Lung (tissue), 12 donors: ENCODE measurements around the gene MUC2. TPM values are rescaled to one million over a fixed set of nuclear protein-coding genes. Genes with fewer than 3 reads are reported as not detected.

ENCODE experiments used
- ATAC-seq: fragments of 200-7000 bp; cut with Tn5 transposase; one replicate; pipeline ENCODE4 v1.9.1; 2020; ENCODE audit warnings: moderate number of reproducible peaks; ENCODE audit not compliant: insufficient read depth, low FRiP score
- DNase-seq, 3 donors: peaks; one replicate each; pipeline ENCODE4 v3.0.0-alpha.2; 2013 to 2017
- H3K27ac ChIP-seq, 2 donors: one replicate each; pipeline ENCODE4 v1.5.1; 2013; ENCODE audit warnings: mild to moderate bottlenecking in 2 of 2, moderate library complexity in 2 of 2, control low read depth in 1 of 2, inconsistent platforms in 1 of 2, low read depth in 1 of 2, low read length in 1 of 2
- H3K27me3 ChIP-seq, 3 donors: one replicate each; pipeline ENCODE4 v1.5.1; 2013; ENCODE audit warnings: low read length in 2 of 3; ENCODE audit not compliant: control insufficient read depth in 3 of 3, insufficient read depth in 3 of 3
- H3K36me3 ChIP-seq, 4 donors: one replicate each; pipeline ENCODE4 v1.5.1; 2013; ENCODE audit warnings: low read length in 4 of 4, mild to moderate bottlenecking in 1 of 4, moderate library complexity in 1 of 4; ENCODE audit not compliant: control insufficient read depth in 4 of 4, insufficient read depth in 4 of 4
- H3K4me1 ChIP-seq, 5 donors: one replicate each; pipeline ENCODE4 v1.5.1; 2013; ENCODE audit warnings: low read length in 5 of 5, mild to moderate bottlenecking in 2 of 5, moderate library complexity in 1 of 5; ENCODE audit not compliant: control insufficient read depth in 5 of 5, insufficient read depth in 5 of 5
- H3K4me3 ChIP-seq: one replicate; pipeline ENCODE4 v1.5.1; 2013; ENCODE audit warnings: mild to moderate bottlenecking, control low read depth, moderate library complexity
- H3K9ac ChIP-seq, 2 donors: one replicate each; pipeline ENCODE4 v1.5.1; 2013; ENCODE audit warnings: low read length in 2 of 2, control low read depth in 1 of 2; ENCODE audit not compliant: insufficient read depth in 1 of 2
- H3K9me3 ChIP-seq, 4 donors: one replicate each; pipeline ENCODE4 v1.5.1; 2013; ENCODE audit warnings: low read length in 3 of 4, mild to moderate bottlenecking in 1 of 4, moderate library complexity in 1 of 4; ENCODE audit not compliant: control insufficient read depth in 4 of 4, insufficient read depth in 3 of 4
- WGBS, 2 donors: extraction: QIAGEN DNeasy Blood & Tissue Kit; methylation state at CpG; one replicate each; pipeline ENCODE4 v1.1.7; 2013; 5-methylcytosine and 5-hydroxymethylcytosine counted together
- polyA plus RNA-seq, 2 donors: library from polyadenylated mRNA; stranded (reverse); fragments of 200-250 nt; gene quantifications; one replicate each; pipeline ENCODE4 v1.2.1, GENCODE V29; 2013
- total RNA-seq, 2 donors: library from RNA; depleted of rRNA in 1 of 2; stranded (reverse); fragments of >200 nt in 1 of 2; gene quantifications; one replicate each; pipeline ENCODE4 v1.2.1, GENCODE V29; 2014 to 2021
- TF ChIP-seq, protein P1 (sequence below): IDR thresholded peaks from 2 replicates; pipeline ENCODE4 v1.5.1; 2012; ENCODE audit warnings: mild to moderate bottlenecking; ENCODE audit errors: control extremely low read depth, extremely low read depth
- donor health status: control.
- donor health status: control.
- donor health status: Bipolar disorder and iron deficiency.
- donor health status: healthy.
- donor health status: DM: yes; HTN: yes; CAD: no.

The MUC2 gene
- total and polyA plus RNA-seq, 4 donors = 0.03 to 0.43 (median 0.30) TPM

DNA sequence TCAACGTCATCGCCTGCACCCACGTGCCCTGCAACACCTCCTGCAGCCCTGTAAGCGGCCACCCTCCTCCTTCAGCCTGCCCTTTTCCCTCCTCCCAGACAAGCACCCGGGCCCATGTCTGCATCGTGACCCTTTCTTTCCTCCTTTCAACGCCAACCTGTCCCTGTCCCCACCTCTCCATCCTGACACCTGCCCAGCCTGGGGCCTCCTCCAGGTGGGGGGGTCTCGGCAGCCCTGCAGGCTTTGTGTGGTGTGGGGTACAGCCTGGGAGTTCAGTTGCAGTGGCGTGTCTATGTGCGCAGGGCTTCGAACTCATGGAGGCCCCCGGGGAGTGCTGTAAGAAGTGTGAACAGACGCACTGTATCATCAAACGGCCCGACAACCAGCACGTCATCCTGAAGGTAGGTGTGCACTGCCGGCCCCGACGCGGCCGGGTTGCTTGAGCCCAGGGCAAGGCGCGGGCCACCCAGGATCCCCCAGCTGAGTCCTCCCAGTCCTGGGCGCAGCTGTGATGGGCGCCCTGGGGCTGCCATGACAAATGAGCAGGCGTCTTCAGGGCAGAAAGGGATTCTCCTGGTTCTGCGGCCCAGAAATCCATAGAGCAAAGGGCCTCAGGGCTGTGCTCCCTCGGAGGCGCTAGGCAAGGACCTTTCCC, 33.7 kb downstream of the MUC2 start:
- DNase-seq (no peak), ATAC-seq (no peak)
- WGBS, 2 donors = 75 to 85% methylated on average over 29 of the region's 29 CpGs
- Histone ChIP-seq H3K27me3 (no peaks in the 10 kb centered on the region), H3K36me3 (no peaks in the 10 kb centered on the region), H3K4me3 (no peak overlapping the region), H3K9ac (no peak overlapping the region), H3K4me1 (no peaks in the 10 kb centered on the region), H3K9me3 (peaks cover 0 to 6% (median 0%) of the 10 kb centered on the region in 4 donors), H3K27ac (no peak overlapping the region)
- TF ChIP-seq, protein P1, sequence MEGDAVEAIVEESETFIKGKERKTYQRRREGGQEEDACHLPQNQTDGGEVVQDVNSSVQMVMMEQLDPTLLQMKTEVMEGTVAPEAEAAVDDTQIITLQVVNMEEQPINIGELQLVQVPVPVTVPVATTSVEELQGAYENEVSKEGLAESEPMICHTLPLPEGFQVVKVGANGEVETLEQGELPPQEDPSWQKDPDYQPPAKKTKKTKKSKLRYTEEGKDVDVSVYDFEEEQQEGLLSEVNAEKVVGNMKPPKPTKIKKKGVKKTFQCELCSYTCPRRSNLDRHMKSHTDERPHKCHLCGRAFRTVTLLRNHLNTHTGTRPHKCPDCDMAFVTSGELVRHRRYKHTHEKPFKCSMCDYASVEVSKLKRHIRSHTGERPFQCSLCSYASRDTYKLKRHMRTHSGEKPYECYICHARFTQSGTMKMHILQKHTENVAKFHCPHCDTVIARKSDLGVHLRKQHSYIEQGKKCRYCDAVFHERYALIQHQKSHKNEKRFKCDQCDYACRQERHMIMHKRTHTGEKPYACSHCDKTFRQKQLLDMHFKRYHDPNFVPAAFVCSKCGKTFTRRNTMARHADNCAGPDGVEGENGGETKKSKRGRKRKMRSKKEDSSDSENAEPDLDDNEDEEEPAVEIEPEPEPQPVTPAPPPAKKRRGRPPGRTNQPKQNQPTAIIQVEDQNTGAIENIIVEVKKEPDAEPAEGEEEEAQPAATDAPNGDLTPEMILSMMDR = no peak

DNA sequence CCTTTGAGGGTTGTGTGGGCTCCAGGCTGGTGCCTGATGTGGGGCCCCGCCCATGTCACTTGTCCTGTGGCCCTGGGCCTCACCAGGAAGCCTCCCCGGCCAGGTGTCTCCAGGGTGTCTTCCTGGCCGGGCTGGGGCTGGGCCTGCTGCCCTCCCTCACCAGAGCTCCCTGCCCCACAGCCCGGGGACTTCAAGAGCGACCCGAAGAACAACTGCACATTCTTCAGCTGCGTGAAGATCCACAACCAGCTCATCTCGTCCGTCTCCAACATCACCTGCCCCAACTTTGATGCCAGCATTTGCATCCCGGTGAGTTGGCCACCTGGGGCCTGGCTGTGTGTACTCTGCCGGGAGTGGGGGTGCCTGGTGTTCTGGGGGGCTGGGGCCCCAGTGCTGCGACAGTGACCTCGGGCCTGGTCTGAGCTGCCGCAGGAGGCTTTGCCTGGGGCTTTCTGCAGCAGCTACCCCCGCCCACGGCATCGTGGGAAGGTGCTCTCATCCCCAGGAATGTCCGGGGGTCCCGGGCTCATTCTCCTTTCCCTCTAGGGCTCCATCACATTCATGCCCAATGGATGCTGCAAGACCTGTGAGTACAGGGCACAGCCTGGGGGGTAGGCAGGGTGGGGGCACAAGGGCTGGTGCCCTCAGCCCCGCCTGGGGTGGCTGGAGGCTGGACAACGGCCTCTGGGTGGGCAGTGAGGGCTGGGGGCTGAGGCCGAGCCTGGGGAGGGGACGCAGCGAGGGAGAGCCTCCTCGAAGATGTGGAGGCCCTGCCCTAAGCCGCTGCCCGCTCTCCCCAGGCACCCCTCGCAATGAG, 34.6 kb downstream of the MUC2 start:
- DNase-seq = no peak
- Histone ChIP-seq H3K4me1 (no peaks in the 10 kb centered on the region), H3K27ac (no peak overlapping the region), H3K9me3 (peaks cover 0 to 6% (median 0%) of the 10 kb centered on the region in 4 donors), H3K4me3 (no peak overlapping the region), H3K36me3 (no peaks in the 10 kb centered on the region), H3K27me3 (no peaks in the 10 kb centered on the region), H3K9ac (no peak overlapping the region)
- TF ChIP-seq, protein P1 = no peak
- ATAC-seq = no peak
- WGBS, 2 donors = 79 to 89% methylated on average over 27 to 28 of the region's 28 CpGs

DNA sequence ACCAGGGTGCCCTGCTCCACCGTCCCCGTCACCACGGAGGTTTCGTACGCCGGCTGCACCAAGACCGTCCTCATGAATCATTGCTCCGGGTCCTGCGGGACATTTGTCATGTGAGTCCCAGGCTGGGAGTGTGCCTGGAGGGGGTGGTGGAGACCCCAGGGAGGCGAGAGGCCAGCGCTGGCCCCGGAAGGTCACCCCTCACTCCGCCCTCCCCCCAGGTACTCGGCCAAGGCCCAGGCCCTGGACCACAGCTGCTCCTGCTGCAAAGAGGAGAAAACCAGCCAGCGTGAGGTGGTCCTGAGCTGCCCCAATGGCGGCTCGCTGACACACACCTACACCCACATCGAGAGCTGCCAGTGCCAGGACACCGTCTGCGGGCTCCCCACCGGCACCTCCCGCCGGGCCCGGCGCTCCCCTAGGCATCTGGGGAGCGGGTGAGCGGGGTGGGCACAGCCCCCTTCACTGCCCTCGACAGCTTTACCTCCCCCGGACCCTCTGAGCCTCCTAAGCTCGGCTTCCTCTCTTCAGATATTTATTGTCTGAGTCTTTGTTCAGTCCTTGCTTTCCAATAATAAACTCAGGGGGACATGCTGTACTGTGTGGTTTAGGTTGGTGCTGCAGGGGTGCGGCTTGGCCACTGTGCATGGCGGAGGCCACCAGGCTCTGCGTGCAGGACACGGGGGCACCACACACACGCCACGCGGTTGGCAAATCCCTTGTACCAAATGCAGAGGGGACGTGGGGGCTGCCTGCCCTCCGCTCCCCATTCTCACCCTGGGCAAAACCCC, 35.4 kb downstream of the MUC2 start:
- no peaks in the 10 kb centered on the region for H3K36me3 ChIP-seq
- no peak overlapping the region for H3K9ac ChIP-seq
- no peaks in the 10 kb centered on the region for H3K4me1 ChIP-seq
- ATAC-seq = no peak
- WGBS, 2 donors = 86 to 87% methylated on average over 39 of the region's 39 CpGs
- H3K4me3 ChIP-seq = no peak overlapping the region
- no peak for DNase-seq
- no peak overlapping the region for H3K27ac ChIP-seq
- TF ChIP-seq, protein P1 = no peak
- no peaks in the 10 kb centered on the region for H3K27me3 ChIP-seq
- H3K9me3 ChIP-seq = peaks cover 0 to 6% (median 0%) of the 10 kb centered on the region in 4 donors
